Stimulated activated naive CD8-positive, alpha-beta T cell treated with anti-CD3 and anti-CD28 coated beads, Interleukin-15, Interleukin-2, amounts not matched to agents 100 ng/mL and 50 ng/mL, for 24 hours (primary cell): Measurements from ENCODE around the gene MAGI2.

Experiments used
- H3K27ac Mint-ChIP-seq: one replicate; pipeline ENCODE4 v1.8.0; 2021; ENCODE audit warnings: mild to moderate bottlenecking, mixed read lengths
- H3K27me3 Mint-ChIP-seq: one replicate; pipeline ENCODE4 v1.8.0; 2021; ENCODE audit warnings: mixed read lengths
- H3K36me3 Mint-ChIP-seq: one replicate; pipeline ENCODE4 v1.8.0; 2021; ENCODE audit warnings: low read depth, mixed read lengths
- H3K4me1 Mint-ChIP-seq: one replicate; pipeline ENCODE4 v1.8.0; 2021; ENCODE audit warnings: low read depth, mixed read lengths
- H3K4me3 Mint-ChIP-seq: one replicate; pipeline ENCODE4 v1.8.0; 2021; ENCODE audit warnings: mild to moderate bottlenecking, mixed read lengths
- H3K9me3 Mint-ChIP-seq: one replicate; pipeline ENCODE4 v1.8.0; 2021; ENCODE audit warnings: mixed read lengths

The MAGI2 gene

DNA sequence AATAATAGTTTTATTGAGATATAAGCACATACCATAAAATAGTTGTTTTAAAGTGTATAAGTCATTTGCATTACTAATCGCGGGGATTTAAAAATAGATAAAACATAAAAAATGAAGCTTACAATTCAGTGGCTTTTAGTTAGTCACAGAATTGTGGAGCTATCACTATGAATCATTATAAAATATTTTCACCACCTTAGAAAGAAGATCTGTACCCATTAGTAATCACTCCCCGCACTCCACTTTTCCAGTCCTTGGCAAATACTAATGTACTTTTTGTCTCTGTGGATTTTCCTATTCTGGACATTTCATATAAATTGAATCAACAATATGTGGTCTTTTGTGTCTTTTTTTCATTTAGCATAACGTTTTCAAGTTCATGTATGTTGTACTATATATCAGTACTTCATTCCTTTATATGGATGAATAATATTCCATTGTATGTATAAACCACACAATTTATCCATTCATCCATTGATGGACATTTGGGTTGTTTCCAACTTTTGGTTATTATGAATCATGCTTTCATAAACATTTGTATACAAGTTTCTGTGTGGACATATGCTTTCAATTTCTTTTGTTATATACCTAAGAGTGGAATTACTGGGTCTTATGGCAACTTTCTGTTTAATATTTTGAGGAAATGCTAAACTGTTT, 162.5 kb downstream of the MAGI2 start:
- H3K27me3 Mint-ChIP-seq = peaks cover 4% of the 10 kb centered on the region
- no peak overlapping the region for H3K4me3 Mint-ChIP-seq
- H3K4me1 Mint-ChIP-seq = no peaks in the 10 kb centered on the region
- H3K9me3 Mint-ChIP-seq = no peaks in the 10 kb centered on the region
- H3K36me3 Mint-ChIP-seq = no peaks in the 10 kb centered on the region
- H3K27ac Mint-ChIP-seq = no peak overlapping the region

DNA sequence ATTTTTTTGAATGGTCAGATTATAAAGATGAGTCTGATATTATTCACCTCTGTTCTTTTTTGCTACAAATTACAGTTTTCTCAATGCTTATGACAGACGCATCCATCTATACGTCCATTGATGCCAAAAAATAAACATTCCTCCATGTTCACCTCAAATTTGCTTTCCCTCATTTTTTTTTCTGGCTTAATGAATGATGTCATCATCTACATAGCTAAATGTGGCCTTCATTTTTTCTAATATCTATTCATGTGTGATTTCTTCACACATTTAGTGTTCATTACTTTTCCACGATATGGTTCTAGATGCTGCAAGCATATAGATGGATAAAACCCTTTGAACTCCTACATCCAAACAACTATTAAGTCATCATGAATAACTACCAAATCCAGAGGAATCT, 163.1 kb downstream of the MAGI2 start:
- Mint-ChIP-seq H3K4me3 (no peak overlapping the region), H3K9me3 (no peaks in the 10 kb centered on the region), H3K36me3 (no peaks in the 10 kb centered on the region), H3K27ac (no peak overlapping the region), H3K27me3 (peaks cover 4% of the 10 kb centered on the region), H3K4me1 (no peaks in the 10 kb centered on the region)

DNA sequence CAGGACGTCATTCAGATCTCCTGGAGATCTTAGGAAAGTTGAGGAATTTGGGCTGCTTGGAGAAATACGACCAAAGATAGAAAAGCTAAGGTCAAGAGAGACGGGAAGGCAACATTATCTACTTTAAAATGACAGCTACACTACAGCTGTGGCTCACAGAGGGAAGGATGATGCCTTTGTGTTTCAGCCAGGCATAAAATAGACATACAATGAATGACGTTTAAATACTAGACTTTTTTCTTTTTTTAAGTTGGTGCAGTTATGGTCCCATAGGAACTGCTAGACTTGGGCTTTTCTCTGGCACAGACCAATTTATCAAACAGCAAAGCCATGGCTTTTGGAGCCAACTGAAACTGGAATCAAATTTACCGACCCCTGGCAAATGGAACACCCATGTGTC, 164.8 kb downstream of the MAGI2 start:
- no peaks in the 10 kb centered on the region for H3K9me3 Mint-ChIP-seq
- no peak overlapping the region for H3K27ac Mint-ChIP-seq
- peaks cover 4% of the 10 kb centered on the region for H3K27me3 Mint-ChIP-seq
- H3K4me3 Mint-ChIP-seq = no peak overlapping the region
- no peaks in the 10 kb centered on the region for H3K36me3 Mint-ChIP-seq
- H3K4me1 Mint-ChIP-seq = no peaks in the 10 kb centered on the region

GRCh38 chr7:79287981-79288380, 165.5 kb downstream of the MAGI2 start:
- Mint-ChIP-seq H3K27ac (no peak overlapping the region), H3K9me3 (no peaks in the 10 kb centered on the region), H3K4me3 (no peak overlapping the region), H3K27me3 (peaks cover 4% of the 10 kb centered on the region), H3K36me3 (no peaks in the 10 kb centered on the region), H3K4me1 (no peaks in the 10 kb centered on the region)

GRCh38 chr7:79286181-79286580, 167.3 kb downstream of the MAGI2 start:
- H3K36me3 Mint-ChIP-seq = no peaks in the 10 kb centered on the region
- H3K27ac Mint-ChIP-seq = no peak overlapping the region
- H3K9me3 Mint-ChIP-seq = no peaks in the 10 kb centered on the region
- H3K27me3 Mint-ChIP-seq = peaks cover 4% of the 10 kb centered on the region
- H3K4me1 Mint-ChIP-seq = no peaks in the 10 kb centered on the region
- no peak overlapping the region for H3K4me3 Mint-ChIP-seq

DNA sequence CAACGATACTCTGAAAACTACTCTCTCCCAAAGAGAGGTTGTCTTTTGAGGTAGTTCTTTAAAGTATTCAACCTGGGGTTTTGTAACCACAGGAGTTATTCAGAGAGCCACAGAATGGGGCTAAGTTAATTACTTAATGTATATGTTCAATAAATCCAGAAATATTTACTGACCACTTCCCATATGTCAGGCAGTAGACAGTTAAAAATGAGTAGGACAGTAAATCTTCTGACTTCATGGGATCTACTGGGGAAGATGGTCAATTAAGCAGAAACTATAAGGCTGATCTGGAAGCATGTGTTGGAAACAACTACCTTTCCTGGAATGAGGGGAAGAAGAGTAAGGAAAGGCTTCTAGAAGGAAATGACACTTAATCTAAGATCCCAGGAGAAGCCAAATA, 167.7 kb downstream of the MAGI2 start:
- H3K27me3 Mint-ChIP-seq = peaks cover 8% of the 10 kb centered on the region
- H3K4me1 Mint-ChIP-seq = no peaks in the 10 kb centered on the region
- no peaks in the 10 kb centered on the region for H3K36me3 Mint-ChIP-seq
- H3K4me3 Mint-ChIP-seq = no peak overlapping the region
- no peaks in the 10 kb centered on the region for H3K9me3 Mint-ChIP-seq
- no peak overlapping the region for H3K27ac Mint-ChIP-seq

- Mint-ChIP-seq H3K9me3 (no peaks in the 10 kb centered on the region), H3K36me3 (no peaks in the 10 kb centered on the region), H3K27me3 (peaks cover 13% of the 10 kb centered on the region), H3K27ac (no peak overlapping the region), H3K4me1 (no peaks in the 10 kb centered on the region), H3K4me3 (no peak overlapping the region)
These were observed 169.3 kb downstream of the MAGI2 start for GRCh38 chr7:79284211-79284610.

DNA sequence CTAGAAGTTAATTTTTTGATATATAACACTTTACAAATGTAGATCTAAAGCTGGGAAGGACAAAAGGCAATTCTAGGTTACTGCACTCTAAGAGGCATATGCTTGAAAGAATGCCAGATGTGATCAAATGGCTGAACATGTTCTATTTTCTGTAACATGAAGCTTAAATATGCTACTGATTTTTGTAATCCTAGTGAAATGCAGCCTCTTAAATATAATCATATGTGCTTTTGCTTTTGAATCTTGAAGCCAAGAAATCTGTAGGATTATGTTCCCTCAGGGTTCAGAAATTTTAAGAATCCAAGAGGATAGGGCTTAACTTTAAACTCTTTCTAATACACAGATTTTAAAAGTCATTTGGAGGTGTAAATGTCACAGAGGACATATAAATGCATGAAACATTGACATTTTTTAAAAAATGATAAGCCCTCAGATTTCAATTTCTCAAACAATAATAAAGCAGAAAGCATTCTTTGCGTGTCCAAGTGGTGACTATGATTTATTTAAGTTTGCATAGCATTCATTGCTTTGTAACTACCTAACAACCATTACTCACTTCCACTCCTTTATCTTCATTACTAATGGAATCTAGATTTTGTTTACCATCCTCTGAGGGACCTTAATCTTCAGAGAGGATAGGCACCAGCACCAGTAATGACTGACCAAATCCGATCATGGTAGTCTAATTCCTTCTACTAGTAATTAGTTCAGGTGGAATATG, 170.4 kb downstream of the MAGI2 start:
- no peak overlapping the region for H3K27ac Mint-ChIP-seq
- no peaks in the 10 kb centered on the region for H3K9me3 Mint-ChIP-seq
- H3K4me1 Mint-ChIP-seq = no peaks in the 10 kb centered on the region
- H3K27me3 Mint-ChIP-seq = peaks cover 16% of the 10 kb centered on the region
- no peak overlapping the region for H3K4me3 Mint-ChIP-seq
- no peaks in the 10 kb centered on the region for H3K36me3 Mint-ChIP-seq

GRCh38 chr7:79282070-79282694, 171.3 kb downstream of the MAGI2 start:
- Mint-ChIP-seq H3K27me3 (peaks cover 16% of the 10 kb centered on the region), H3K4me1 (no peaks in the 10 kb centered on the region), H3K4me3 (no peak overlapping the region), H3K9me3 (no peaks in the 10 kb centered on the region), H3K36me3 (no peaks in the 10 kb centered on the region), H3K27ac (no peak overlapping the region)

DNA sequence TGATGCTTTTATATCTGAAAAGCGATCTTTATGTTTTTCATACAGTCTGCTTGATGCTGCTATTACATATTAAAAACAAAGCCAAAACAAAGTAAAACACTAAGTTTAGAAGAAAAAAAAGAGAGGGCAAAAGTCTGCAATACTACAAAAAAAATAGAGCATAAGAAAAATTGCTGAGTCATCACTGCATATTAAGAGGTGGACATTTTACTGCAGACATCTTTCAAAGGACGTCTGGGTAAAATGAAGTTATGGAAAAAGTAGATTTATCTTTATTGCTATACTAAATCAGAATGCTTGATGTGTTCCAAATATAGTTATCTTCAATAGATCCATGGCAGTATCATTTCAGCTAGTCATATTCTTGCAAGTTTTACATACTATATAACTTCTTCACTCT, 172.0 kb downstream of the MAGI2 start:
- Mint-ChIP-seq H3K9me3 (no peaks in the 10 kb centered on the region), H3K4me3 (no peak overlapping the region), H3K27ac (no peak overlapping the region), H3K36me3 (no peaks in the 10 kb centered on the region), H3K27me3 (peaks cover 16% of the 10 kb centered on the region), H3K4me1 (no peaks in the 10 kb centered on the region)

- H3K4me3 Mint-ChIP-seq = no peak overlapping the region
- H3K27ac Mint-ChIP-seq = no peak overlapping the region
- no peaks in the 10 kb centered on the region for H3K9me3 Mint-ChIP-seq
- H3K4me1 Mint-ChIP-seq = no peaks in the 10 kb centered on the region
- no peaks in the 10 kb centered on the region for H3K27me3 Mint-ChIP-seq
- H3K36me3 Mint-ChIP-seq = no peaks in the 10 kb centered on the region
These were observed 180.5 kb downstream of the MAGI2 start for GRCh38 chr7:79272938-79273337.

DNA sequence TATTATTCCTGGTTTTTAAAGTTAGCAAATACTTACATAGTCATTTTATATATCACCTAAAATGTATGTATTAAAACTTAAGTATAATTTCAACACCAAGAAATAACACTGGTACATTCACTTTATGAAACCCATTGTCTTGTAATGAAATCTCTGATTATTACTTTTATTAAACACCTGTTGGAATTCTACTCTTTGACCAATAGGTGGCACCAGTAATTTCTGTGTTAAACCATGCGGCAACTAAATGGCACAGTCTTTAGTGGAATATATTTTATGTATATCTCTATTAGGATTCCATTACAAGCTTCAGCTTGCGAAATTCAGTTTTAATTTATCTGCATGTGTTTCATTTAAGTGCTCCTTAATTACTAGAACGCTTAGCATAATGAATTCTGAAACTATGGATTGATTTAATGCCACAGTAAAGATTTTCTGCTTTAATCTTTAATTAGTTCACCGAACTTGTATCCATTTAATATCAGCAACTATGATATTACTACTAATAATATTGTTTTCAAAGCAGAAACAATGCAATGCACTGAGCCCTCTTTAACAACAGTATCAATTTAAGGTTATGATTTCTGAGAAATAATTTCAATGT, 181.3 kb downstream of the MAGI2 start:
- H3K36me3 Mint-ChIP-seq = no peaks in the 10 kb centered on the region
- no peaks in the 10 kb centered on the region for H3K27me3 Mint-ChIP-seq
- no peaks in the 10 kb centered on the region for H3K4me1 Mint-ChIP-seq
- no peak overlapping the region for H3K4me3 Mint-ChIP-seq
- no peaks in the 10 kb centered on the region for H3K9me3 Mint-ChIP-seq
- H3K27ac Mint-ChIP-seq = no peak overlapping the region

DNA sequence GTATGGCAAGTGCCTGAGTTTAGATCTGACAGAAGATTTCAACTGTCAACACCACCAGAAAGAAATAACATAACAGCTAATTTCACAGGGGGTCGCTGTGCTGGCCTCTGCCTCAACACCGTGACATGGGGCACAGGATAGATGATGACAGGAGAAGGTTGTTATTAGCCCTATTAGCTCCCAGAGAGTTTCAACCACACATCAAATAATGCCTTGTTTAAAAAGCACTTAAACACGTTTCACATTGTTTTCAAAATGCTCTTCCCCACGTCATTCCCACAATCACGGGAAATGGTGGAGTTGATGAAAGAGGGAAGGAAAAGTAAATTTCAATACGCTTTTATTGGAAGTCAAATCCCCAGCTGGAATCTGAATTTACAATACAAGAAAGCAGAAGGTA, 184.7 kb downstream of the MAGI2 start:
- H3K4me1 Mint-ChIP-seq = no peaks in the 10 kb centered on the region
- H3K9me3 Mint-ChIP-seq = no peaks in the 10 kb centered on the region
- H3K4me3 Mint-ChIP-seq = no peak overlapping the region
- H3K36me3 Mint-ChIP-seq = no peaks in the 10 kb centered on the region
- no peaks in the 10 kb centered on the region for H3K27me3 Mint-ChIP-seq
- H3K27ac Mint-ChIP-seq = no peak overlapping the region

- Mint-ChIP-seq H3K27me3 (no peaks in the 10 kb centered on the region), H3K27ac (no peak overlapping the region), H3K9me3 (no peaks in the 10 kb centered on the region), H3K4me1 (no peaks in the 10 kb centered on the region), H3K4me3 (no peak overlapping the region), H3K36me3 (no peaks in the 10 kb centered on the region)
These were observed 194.6 kb downstream of the MAGI2 start for GRCh38 chr7:79258826-79259225.

DNA sequence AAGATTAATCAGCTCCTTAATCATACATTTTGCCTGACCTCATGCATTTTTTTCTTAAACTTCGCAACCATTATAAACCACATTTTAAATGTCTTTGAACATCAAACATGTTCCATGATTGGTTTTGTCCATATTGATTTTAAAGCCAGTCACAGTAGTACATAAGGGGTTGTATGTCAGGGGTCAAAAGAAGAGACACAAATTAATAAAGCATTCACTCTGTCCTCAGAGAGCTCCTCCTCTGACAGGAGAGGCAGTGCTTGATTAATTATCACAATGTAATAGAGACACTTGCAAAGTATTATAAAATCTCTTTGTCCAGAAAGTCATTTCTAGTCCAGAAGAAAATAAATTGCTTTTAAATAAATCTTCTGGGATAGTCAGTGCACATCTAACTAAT, 195.5 kb downstream of the MAGI2 start:
- no peaks in the 10 kb centered on the region for H3K4me1 Mint-ChIP-seq
- H3K36me3 Mint-ChIP-seq = no peaks in the 10 kb centered on the region
- H3K27me3 Mint-ChIP-seq = no peaks in the 10 kb centered on the region
- H3K4me3 Mint-ChIP-seq = no peak overlapping the region
- H3K27ac Mint-ChIP-seq = no peak overlapping the region
- H3K9me3 Mint-ChIP-seq = no peaks in the 10 kb centered on the region
